HepG2 (cell line): ENCODE data around the gene RCBTB2. TPM values are rescaled to one million over a fixed set of nuclear protein-coding genes. Genes with fewer than 3 reads are reported as not detected.

Experiments
- CREBL2 ChIP-seq: sonication (generic); formaldehyde crosslinking; IDR thresholded peaks from 2 replicates; pipeline ENCODE4 v1.8.1; 2023; ENCODE audit warnings: missing genetic modification reagents, mild to moderate bottlenecking, borderline replicate concordance
- NFKB2 ChIP-seq: sonication (generic); formaldehyde crosslinking; IDR thresholded peaks from 2 replicates; pipeline ENCODE4 v1.4.0; 2020; ENCODE audit warnings: missing genetic modification reagents, borderline replicate concordance
- POGZ ChIP-seq: sonication (generic); formaldehyde crosslinking; IDR thresholded peaks from 2 replicates; pipeline ENCODE4 v1.4.0; 2020; ENCODE audit warnings: mild to moderate bottlenecking, missing genetic modification reagents
- SALL1 ChIP-seq: sonication (generic); formaldehyde crosslinking; IDR thresholded peaks from 2 replicates; pipeline ENCODE4 v1.8.0; 2022; ENCODE audit warnings: mild to moderate bottlenecking, missing genetic modification reagents
- TRAFD1 ChIP-seq: sonication (generic); formaldehyde crosslinking; IDR thresholded peaks from 2 replicates; pipeline ENCODE4 v1.5.1; 2020; ENCODE audit warnings: missing genetic modification reagents, mild to moderate bottlenecking, borderline replicate concordance
- ZNF232 ChIP-seq: sonication (generic); formaldehyde crosslinking; IDR thresholded peaks from 2 replicates; pipeline ENCODE4 v1.4.0; 2020; ENCODE audit warnings: missing genetic modification reagents, borderline replicate concordance
- ZNF407 ChIP-seq: sonication (generic); formaldehyde crosslinking; IDR thresholded peaks from one replicate; pipeline ENCODE4 v1.5.1; 2020; ENCODE audit warnings: mild to moderate bottlenecking, missing genetic modification reagents; ENCODE audit errors: not compliant biosample characterization
- polyA plus RNA-seq, 8 experiments: library from polyadenylated mRNA; depleted of rRNA in 3 of 8; stranded (reverse) in 7 of 8; unstranded in 1 of 8; fragments of >200 nt; fragmentation: Illumina TruSeq in 4 of 8; extraction: Trizol in 4 of 8; gene quantifications; 2 replicates each; pipeline versions ENCODE4 v1.2.1 to v1.2.3, GENCODE V29; 2011 to 2016; ENCODE audit warnings: low read depth in 4 of 8, missing spikeins in 1 of 8, mixed read lengths in 1 of 8; ENCODE audit not compliant: insufficient read depth in 1 of 8
- total RNA-seq, 5 experiments: library from RNA; depleted of rRNA; stranded (reverse); fragments of >200 nt; fragmentation: Illumina TruSeq; extraction: Trizol; gene quantifications; 2 replicates each; pipeline ENCODE4 v1.2.3, GENCODE V29; 2016; ENCODE audit warnings: low read depth in 1 of 5
- TF ChIP-seq, protein P1 (sequence below): sonication (generic); formaldehyde crosslinking; conservative IDR thresholded peaks from 2 replicates; pipeline ENCODE4 v1.8.0; 2022; ENCODE audit warnings: missing genetic modification reagents
- TF ChIP-seq, protein P2 (sequence below): sonication (generic); formaldehyde crosslinking; IDR thresholded peaks from 2 replicates; pipeline ENCODE4 v1.4.0; 2020; ENCODE audit warnings: missing genetic modification reagents

Gene RCBTB2
- total and polyA plus RNA-seq, 2 of the 13 experiments (the other 11 are each of a cell fraction or from before 2014, with no cell fraction given) = 1.9 to 2.7 TPM

GRCh38 chr13:48532506-48533499 lies at the start of gene RCBTB2 (continued):
- TF ChIP-seq SALL1 (peak; percentile 76), CREBL2 (CRISPR knock-in tag) (no peak), NFKB2 (CRISPR knock-in tag) (peak; percentile 96; the same call in 1 of the 2 replicates), TRAFD1 (peak; percentile 94; the same call in 1 of the 2 replicates), ZNF232 (CRISPR knock-in tag) (peak; percentile 79; the same call in 1 of the 2 replicates), POGZ (CRISPR knock-in tag) (peak; percentile 90), ZNF407 (CRISPR knock-in tag) (no peak)
- TF ChIP-seq, protein P1, sequence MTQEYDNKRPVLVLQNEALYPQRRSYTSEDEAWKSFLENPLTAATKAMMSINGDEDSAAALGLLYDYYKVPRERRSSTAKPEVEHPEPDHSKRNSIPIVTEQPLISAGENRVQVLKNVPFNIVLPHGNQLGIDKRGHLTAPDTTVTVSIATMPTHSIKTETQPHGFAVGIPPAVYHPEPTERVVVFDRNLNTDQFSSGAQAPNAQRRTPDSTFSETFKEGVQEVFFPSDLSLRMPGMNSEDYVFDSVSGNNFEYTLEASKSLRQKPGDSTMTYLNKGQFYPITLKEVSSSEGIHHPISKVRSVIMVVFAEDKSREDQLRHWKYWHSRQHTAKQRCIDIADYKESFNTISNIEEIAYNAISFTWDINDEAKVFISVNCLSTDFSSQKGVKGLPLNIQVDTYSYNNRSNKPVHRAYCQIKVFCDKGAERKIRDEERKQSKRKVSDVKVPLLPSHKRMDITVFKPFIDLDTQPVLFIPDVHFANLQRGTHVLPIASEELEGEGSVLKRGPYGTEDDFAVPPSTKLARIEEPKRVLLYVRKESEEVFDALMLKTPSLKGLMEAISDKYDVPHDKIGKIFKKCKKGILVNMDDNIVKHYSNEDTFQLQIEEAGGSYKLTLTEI (CRISPR knock-in tag) = no peak
- TF ChIP-seq, protein P2, sequence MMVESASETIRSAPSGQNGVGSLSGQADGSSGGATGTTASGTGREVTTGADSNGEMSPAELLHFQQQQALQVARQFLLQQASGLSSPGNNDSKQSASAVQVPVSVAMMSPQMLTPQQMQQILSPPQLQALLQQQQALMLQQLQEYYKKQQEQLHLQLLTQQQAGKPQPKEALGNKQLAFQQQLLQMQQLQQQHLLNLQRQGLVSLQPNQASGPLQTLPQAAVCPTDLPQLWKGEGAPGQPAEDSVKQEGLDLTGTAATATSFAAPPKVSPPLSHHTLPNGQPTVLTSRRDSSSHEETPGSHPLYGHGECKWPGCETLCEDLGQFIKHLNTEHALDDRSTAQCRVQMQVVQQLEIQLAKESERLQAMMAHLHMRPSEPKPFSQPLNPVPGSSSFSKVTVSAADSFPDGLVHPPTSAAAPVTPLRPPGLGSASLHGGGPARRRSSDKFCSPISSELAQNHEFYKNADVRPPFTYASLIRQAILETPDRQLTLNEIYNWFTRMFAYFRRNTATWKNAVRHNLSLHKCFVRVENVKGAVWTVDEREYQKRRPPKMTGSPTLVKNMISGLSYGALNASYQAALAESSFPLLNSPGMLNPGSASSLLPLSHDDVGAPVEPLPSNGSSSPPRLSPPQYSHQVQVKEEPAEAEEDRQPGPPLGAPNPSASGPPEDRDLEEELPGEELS (CRISPR knock-in tag) = peak; percentile 78
